HepG2 (cell line): Measurements from ENCODE around the gene IL1R1. TPM values are rescaled to one million over a fixed set of nuclear protein-coding genes. Genes with fewer than 3 reads are reported as not detected.

ENCODE experiments used
- EED ChIP-seq: sonication (generic); formaldehyde crosslinking; IDR thresholded peaks from 2 replicates; pipeline ENCODE4 v1.5.0; 2020; ENCODE audit warnings: mild to moderate bottlenecking, missing genetic modification reagents
- FLYWCH1 ChIP-seq: sonication (generic); formaldehyde crosslinking; IDR thresholded peaks from 2 replicates; pipeline ENCODE4 v1.8.1; 2023; ENCODE audit warnings: mild to moderate bottlenecking, missing genetic modification reagents
- FOSL2 ChIP-seq: sonication (generic); formaldehyde crosslinking; IDR thresholded peaks from 2 replicates; pipeline ENCODE4 v1.4.0; 2020; ENCODE audit warnings: missing genetic modification reagents
- IRF9 ChIP-seq: sonication (generic); formaldehyde crosslinking; IDR thresholded peaks from 2 replicates; pipeline ENCODE4 v1.8.0; 2022; ENCODE audit warnings: missing genetic modification reagents, mild to moderate bottlenecking, borderline replicate concordance
- MTF2 ChIP-seq: sonication (generic); formaldehyde crosslinking; IDR thresholded peaks from 2 replicates; pipeline ENCODE4 v1.5.0; 2020; ENCODE audit warnings: missing genetic modification reagents, borderline replicate concordance
- PHB2 ChIP-seq: fragments of 450-650 bp; IDR thresholded peaks from 2 replicates; pipeline ENCODE4 v1.6.1; 2018; ENCODE audit not compliant: partially characterized antibody
- TFE3 ChIP-seq: IDR thresholded peaks from 2 replicates; pipeline ENCODE4 v1.6.1; 2016
- ZFP1 ChIP-seq: IDR thresholded peaks from 2 replicates; pipeline ENCODE4 v1.6.1; 2016
- ZNF235 ChIP-seq: sonication (generic); formaldehyde crosslinking; IDR thresholded peaks from 2 replicates; pipeline ENCODE4 v1.8.1; 2023; ENCODE audit warnings: mild to moderate bottlenecking, missing genetic modification reagents, borderline replicate concordance
- ZNF3 ChIP-seq: IDR thresholded peaks from 2 replicates; pipeline ENCODE4 v1.7.0; 2017; ENCODE audit warnings: inconsistent platforms
- ZNF335 ChIP-seq: sonication (generic); formaldehyde crosslinking; IDR thresholded peaks from 2 replicates; pipeline ENCODE4 v1.4.0; 2020; ENCODE audit warnings: missing genetic modification reagents
- ZNF768 ChIP-seq: sonication (generic); formaldehyde crosslinking; IDR thresholded peaks from 2 replicates; pipeline ENCODE4 v1.4.0; 2020; ENCODE audit warnings: missing genetic modification reagents
- ZNF816 ChIP-seq: sonication (generic); formaldehyde crosslinking; IDR thresholded peaks from 2 replicates; pipeline ENCODE4 v1.8.0; 2022; ENCODE audit warnings: missing genetic modification reagents, mild to moderate bottlenecking, borderline replicate concordance
- polyA plus RNA-seq, 8 experiments: library from polyadenylated mRNA; depleted of rRNA in 3 of 8; stranded (reverse) in 7 of 8; unstranded in 1 of 8; fragments of >200 nt; fragmentation: Illumina TruSeq in 4 of 8; extraction: Trizol in 4 of 8; gene quantifications; 2 replicates each; pipeline versions ENCODE4 v1.2.1 to v1.2.3, GENCODE V29; 2011 to 2016; ENCODE audit warnings: low read depth in 4 of 8, missing spikeins in 1 of 8, mixed read lengths in 1 of 8; ENCODE audit not compliant: insufficient read depth in 1 of 8
- total RNA-seq, 5 experiments: library from RNA; depleted of rRNA; stranded (reverse); fragments of >200 nt; fragmentation: Illumina TruSeq; extraction: Trizol; gene quantifications; 2 replicates each; pipeline ENCODE4 v1.2.3, GENCODE V29; 2016; ENCODE audit warnings: low read depth in 1 of 5
- TF ChIP-seq, protein P1 (sequence below): IDR thresholded peaks from 2 replicates; pipeline ENCODE4 v1.4.0; 2020; ENCODE audit warnings: mild to moderate bottlenecking, missing genetic modification reagents
- TF ChIP-seq, protein P2 (sequence below): conservative IDR thresholded peaks from 2 replicates; pipeline ENCODE4 v1.6.1; 2018; ENCODE audit warnings: missing genetic modification reagents
- TF ChIP-seq, protein P3 (sequence below): sonication (generic); formaldehyde crosslinking; IDR thresholded peaks from 2 replicates; pipeline ENCODE4 v1.4.0; 2020; ENCODE audit warnings: missing genetic modification reagents

Gene IL1R1
- total and polyA plus RNA-seq, 2 of the 13 experiments (the other 11 are each of a cell fraction or from before 2014, with no cell fraction given) = 38.0 to 93.1 TPM

GRCh38 chr2:102166189-102166845 is 23.8 kb downstream of the IL1R1 start (continued):
- TF ChIP-seq IRF9 (CRISPR knock-in tag) = no peak
- no peak for TF ChIP-seq ZNF335 (CRISPR knock-in tag)
- no peak for TF ChIP-seq MTF2 (CRISPR knock-in tag)
- no peak for TF ChIP-seq PHB2
- no peak for TF ChIP-seq ZNF768 (CRISPR knock-in tag)
- TF ChIP-seq, protein P1, sequence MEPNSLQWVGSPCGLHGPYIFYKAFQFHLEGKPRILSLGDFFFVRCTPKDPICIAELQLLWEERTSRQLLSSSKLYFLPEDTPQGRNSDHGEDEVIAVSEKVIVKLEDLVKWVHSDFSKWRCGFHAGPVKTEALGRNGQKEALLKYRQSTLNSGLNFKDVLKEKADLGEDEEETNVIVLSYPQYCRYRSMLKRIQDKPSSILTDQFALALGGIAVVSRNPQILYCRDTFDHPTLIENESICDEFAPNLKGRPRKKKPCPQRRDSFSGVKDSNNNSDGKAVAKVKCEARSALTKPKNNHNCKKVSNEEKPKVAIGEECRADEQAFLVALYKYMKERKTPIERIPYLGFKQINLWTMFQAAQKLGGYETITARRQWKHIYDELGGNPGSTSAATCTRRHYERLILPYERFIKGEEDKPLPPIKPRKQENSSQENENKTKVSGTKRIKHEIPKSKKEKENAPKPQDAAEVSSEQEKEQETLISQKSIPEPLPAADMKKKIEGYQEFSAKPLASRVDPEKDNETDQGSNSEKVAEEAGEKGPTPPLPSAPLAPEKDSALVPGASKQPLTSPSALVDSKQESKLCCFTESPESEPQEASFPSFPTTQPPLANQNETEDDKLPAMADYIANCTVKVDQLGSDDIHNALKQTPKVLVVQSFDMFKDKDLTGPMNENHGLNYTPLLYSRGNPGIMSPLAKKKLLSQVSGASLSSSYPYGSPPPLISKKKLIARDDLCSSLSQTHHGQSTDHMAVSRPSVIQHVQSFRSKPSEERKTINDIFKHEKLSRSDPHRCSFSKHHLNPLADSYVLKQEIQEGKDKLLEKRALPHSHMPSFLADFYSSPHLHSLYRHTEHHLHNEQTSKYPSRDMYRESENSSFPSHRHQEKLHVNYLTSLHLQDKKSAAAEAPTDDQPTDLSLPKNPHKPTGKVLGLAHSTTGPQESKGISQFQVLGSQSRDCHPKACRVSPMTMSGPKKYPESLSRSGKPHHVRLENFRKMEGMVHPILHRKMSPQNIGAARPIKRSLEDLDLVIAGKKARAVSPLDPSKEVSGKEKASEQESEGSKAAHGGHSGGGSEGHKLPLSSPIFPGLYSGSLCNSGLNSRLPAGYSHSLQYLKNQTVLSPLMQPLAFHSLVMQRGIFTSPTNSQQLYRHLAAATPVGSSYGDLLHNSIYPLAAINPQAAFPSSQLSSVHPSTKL = peak; percentile 83
- TF ChIP-seq FOSL2 (CRISPR knock-in tag) = 0 out of 2 replicates have a peak, but pooled peaks have one; percentile 14
- TF ChIP-seq EED (CRISPR knock-in tag) = no peak
- TF ChIP-seq, protein P2, sequence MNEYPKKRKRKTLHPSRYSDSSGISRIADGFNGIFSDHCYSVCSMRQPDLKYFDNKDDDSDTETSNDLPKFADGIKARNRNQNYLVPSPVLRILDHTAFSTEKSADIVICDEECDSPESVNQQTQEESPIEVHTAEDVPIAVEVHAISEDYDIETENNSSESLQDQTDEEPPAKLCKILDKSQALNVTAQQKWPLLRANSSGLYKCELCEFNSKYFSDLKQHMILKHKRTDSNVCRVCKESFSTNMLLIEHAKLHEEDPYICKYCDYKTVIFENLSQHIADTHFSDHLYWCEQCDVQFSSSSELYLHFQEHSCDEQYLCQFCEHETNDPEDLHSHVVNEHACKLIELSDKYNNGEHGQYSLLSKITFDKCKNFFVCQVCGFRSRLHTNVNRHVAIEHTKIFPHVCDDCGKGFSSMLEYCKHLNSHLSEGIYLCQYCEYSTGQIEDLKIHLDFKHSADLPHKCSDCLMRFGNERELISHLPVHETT (CRISPR knock-in tag) = no peak
- TF ChIP-seq, protein P3, sequence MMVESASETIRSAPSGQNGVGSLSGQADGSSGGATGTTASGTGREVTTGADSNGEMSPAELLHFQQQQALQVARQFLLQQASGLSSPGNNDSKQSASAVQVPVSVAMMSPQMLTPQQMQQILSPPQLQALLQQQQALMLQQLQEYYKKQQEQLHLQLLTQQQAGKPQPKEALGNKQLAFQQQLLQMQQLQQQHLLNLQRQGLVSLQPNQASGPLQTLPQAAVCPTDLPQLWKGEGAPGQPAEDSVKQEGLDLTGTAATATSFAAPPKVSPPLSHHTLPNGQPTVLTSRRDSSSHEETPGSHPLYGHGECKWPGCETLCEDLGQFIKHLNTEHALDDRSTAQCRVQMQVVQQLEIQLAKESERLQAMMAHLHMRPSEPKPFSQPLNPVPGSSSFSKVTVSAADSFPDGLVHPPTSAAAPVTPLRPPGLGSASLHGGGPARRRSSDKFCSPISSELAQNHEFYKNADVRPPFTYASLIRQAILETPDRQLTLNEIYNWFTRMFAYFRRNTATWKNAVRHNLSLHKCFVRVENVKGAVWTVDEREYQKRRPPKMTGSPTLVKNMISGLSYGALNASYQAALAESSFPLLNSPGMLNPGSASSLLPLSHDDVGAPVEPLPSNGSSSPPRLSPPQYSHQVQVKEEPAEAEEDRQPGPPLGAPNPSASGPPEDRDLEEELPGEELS = no peak; the same call in 1 of the 2 replicates
- TF ChIP-seq ZFP1 (CRISPR knock-in tag) = no peak
- no peak for TF ChIP-seq ZNF235 (CRISPR knock-in tag)
- TF ChIP-seq FLYWCH1 (CRISPR knock-in tag) = no peak
- 0 out of 2 replicates have a peak, but pooled peaks have one; percentile 30 for TF ChIP-seq TFE3
- TF ChIP-seq ZNF3 (CRISPR knock-in tag) = no peak
- TF ChIP-seq ZNF816 (CRISPR knock-in tag) = 0 out of 2 replicates have a peak, but pooled peaks have one; percentile 66
